Activated CD8-positive, alpha-beta T cell treated with anti-CD3 and anti-CD28 coated beads for 36 hours (primary cell): Measurements from ENCODE around the gene PTGER2. TPM values are rescaled to one million over a fixed set of nuclear protein-coding genes. Genes with fewer than 3 reads are reported as not detected.
A peak's percentile ranks its signal among the peaks of the same experiment; 100 is the strongest.

Experiments
- ATAC-seq: fragments of 200-7000 bp; cut with Tn5 transposase; one replicate; pipeline ENCODE4 v1.10.0; 2021; ENCODE audit warnings: mild to moderate bottlenecking, moderate library complexity
- CTCF ChIA-PET: fragments of 350-600 bp; sonication (Branson Sonifier 250); formaldehyde crosslinking; loops from one replicate; lab custom pipeline; 2021; ENCODE audit warnings: antibody characterized with exemption; lab: Charles Lee
- POLR2A ChIA-PET: fragments of 350-600 bp; sonication (Branson Sonifier 250); formaldehyde crosslinking; loops from one replicate; lab custom pipeline; 2021; ENCODE audit warnings: antibody characterized with exemption; lab: Charles Lee
- DNase-seq: peaks from one replicate; pipeline ENCODE4 v3.0.0-alpha.2; 2020
- H3K27ac Mint-ChIP-seq: one replicate; pipeline ENCODE4 v1.8.0; 2021; ENCODE audit warnings: mild to moderate bottlenecking, mixed read lengths
- H3K27me3 Mint-ChIP-seq: one replicate; pipeline ENCODE4 v1.8.0; 2021; ENCODE audit warnings: mixed read lengths
- H3K36me3 Mint-ChIP-seq: one replicate; pipeline ENCODE4 v1.8.0; 2021; ENCODE audit warnings: low read depth, mixed read lengths
- H3K4me1 Mint-ChIP-seq: one replicate; pipeline ENCODE4 v1.8.0; 2021; ENCODE audit warnings: low read depth, mixed read lengths
- H3K4me3 Mint-ChIP-seq: one replicate; pipeline ENCODE4 v1.8.0; 2021; ENCODE audit warnings: mild to moderate bottlenecking, moderate library complexity, mixed read lengths
- H3K9me3 Mint-ChIP-seq: one replicate; pipeline ENCODE4 v1.8.0; 2021; ENCODE audit warnings: mixed read lengths
- intact Hi-C: fragments of 100-400 bp; cut with micrococcal nuclease; formaldehyde crosslinking; loops from one replicate; pipeline ENCODE4 v1.10.0; 2022
- total RNA-seq, 2 experiments: library from RNA; stranded (reverse); gene quantifications; one replicate each; pipeline ENCODE4 v1.2.3, GENCODE V29; 2021
- TF ChIP-seq, protein P1 (sequence below): fragments of 200-600 bp; IDR thresholded peaks from one replicate; pipeline ENCODE4 v1.8.0; 2022; ENCODE audit warnings: antibody characterized with exemption, mild to moderate bottlenecking

The PTGER2 gene
- total RNA-seq, 2 experiments from 2014 or later = 19.5 to 19.9 TPM

DNA sequence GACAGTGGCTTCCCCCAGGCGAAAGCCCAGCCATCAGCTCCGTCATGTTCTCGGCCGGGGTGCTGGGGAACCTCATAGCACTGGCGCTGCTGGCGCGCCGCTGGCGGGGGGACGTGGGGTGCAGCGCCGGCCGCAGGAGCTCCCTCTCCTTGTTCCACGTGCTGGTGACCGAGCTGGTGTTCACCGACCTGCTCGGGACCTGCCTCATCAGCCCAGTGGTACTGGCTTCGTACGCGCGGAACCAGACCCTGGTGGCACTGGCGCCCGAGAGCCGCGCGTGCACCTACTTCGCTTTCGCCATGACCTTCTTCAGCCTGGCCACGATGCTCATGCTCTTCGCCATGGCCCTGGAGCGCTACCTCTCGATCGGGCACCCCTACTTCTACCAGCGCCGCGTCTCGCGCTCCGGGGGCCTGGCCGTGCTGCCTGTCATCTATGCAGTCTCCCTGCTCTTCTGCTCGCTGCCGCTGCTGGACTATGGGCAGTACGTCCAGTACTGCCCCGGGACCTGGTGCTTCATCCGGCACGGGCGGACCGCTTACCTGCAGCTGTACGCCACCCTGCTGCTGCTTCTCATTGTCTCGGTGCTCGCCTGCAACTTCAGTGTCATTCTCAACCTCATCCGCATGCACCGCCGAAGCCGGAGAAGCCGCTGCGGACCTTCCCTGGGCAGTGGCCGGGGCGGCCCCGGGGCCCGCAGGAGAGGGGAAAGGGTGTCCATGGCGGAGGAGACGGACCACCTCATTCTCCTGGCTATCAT is 663 bp downstream of the PTGER2 start:
- ATAC-seq (peak; percentile 27), DNase-seq (peak; percentile 56)
- H3K27ac Mint-ChIP-seq = peak overlapping the region; percentile 89
- peaks cover 34% of the 10 kb centered on the region for H3K36me3 Mint-ChIP-seq
- peak overlapping the region; percentile 90 for H3K4me3 Mint-ChIP-seq
- H3K27me3 Mint-ChIP-seq = peaks cover 13% of the 10 kb centered on the region
- CTCF ChIA-PET = interaction anchor here (1.0 to 1.2 kb wide), 2 partner anchors 14 to 64 kb away, joined by 3 to 4 read pairs; no protein-coding TSS in a partner anchor
- POLR2A ChIA-PET = interaction anchor here (0.7 to 2.4 kb wide), 5 partner anchors 8 to 37 kb away, joined by 3 to 16 read pairs (median 8); no protein-coding TSS in a partner anchor
- H3K9me3 Mint-ChIP-seq = no peaks in the 10 kb centered on the region
- peaks cover 60% of the 10 kb centered on the region for H3K4me1 Mint-ChIP-seq
- intact Hi-C loops = loop anchor here (5.0 kb wide), 1 partner anchor 38 kb away; no protein-coding TSS in a partner anchor
- TF ChIP-seq, protein P1, sequence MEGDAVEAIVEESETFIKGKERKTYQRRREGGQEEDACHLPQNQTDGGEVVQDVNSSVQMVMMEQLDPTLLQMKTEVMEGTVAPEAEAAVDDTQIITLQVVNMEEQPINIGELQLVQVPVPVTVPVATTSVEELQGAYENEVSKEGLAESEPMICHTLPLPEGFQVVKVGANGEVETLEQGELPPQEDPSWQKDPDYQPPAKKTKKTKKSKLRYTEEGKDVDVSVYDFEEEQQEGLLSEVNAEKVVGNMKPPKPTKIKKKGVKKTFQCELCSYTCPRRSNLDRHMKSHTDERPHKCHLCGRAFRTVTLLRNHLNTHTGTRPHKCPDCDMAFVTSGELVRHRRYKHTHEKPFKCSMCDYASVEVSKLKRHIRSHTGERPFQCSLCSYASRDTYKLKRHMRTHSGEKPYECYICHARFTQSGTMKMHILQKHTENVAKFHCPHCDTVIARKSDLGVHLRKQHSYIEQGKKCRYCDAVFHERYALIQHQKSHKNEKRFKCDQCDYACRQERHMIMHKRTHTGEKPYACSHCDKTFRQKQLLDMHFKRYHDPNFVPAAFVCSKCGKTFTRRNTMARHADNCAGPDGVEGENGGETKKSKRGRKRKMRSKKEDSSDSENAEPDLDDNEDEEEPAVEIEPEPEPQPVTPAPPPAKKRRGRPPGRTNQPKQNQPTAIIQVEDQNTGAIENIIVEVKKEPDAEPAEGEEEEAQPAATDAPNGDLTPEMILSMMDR = no peak

DNA sequence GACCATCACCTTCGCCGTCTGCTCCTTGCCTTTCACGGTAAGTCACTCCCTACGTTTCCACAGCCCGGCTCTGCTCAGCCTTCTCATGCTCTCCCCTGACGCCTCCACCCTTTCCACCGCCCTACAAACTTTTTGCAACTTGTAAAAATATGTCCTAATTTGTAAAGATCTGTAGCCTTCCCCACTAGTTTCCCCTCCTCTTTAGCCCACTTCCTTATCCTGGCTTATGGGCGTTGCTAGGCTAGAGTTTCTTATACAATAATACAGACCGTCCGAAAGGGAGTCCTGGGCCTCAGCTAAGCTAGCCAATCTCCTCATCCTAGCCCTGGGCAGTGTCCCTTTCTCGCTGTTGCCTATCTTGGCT is 1.2 kb downstream of the PTGER2 start:
- TF ChIP-seq, protein P1 = no peak
- intact Hi-C loops = loop anchor here (5.0 kb wide), 1 partner anchor 37 kb away; no protein-coding TSS in a partner anchor
- Mint-ChIP-seq H3K4me1 (peaks cover 60% of the 10 kb centered on the region), H3K9me3 (no peaks in the 10 kb centered on the region), H3K27me3 (peaks cover 13% of the 10 kb centered on the region), H3K4me3 (peak overlapping the region; percentile 90), H3K36me3 (peaks cover 39% of the 10 kb centered on the region), H3K27ac (peak overlapping the region; percentile 89)
- peak; percentile 34 for DNase-seq
- ChIA-PET CTCF (interaction anchor here (1.8 to 2.0 kb wide), 2 partner anchors 12 to 15 kb away, joined by 6 to 7 read pairs; no protein-coding TSS in a partner anchor), POLR2A (interaction anchor here (1.0 to 1.2 kb wide), 2 partner anchors 10 to 14 kb away, joined by 3 read pairs; no protein-coding TSS in a partner anchor)
- peak; percentile 6 for ATAC-seq

DNA sequence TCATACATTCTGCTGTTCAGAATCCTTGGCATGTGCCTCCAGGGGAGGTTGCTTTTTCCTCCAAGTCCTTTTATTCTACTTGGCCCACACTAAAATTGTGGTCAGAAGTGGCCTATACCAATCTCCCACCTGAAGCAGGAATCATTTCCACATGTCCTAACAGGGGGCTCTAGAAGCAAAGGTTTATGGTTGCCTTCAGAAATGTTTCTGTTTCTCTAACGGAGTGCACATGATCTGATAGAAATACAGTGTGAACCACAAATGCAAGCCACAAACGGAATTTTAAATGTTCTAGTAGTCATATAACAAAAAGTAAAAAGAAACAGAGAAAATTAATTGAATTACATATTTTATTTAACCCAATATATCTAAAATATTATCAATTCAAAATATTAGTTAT is 4.0 kb downstream of the PTGER2 start:
- DNase-seq (no peak), ATAC-seq (no peak)
- CTCF ChIA-PET = interaction anchor here (1.0 to 2.8 kb wide), 6 partner anchors 9 to 95 kb away, joined by 3 to 9 read pairs (median 3); no protein-coding TSS in a partner anchor
- H3K4me3 Mint-ChIP-seq = peak overlapping the region; percentile 90
- H3K27ac Mint-ChIP-seq = peak overlapping the region; percentile 81
- H3K9me3 Mint-ChIP-seq = peaks cover 11% of the 10 kb centered on the region
- intact Hi-C loops = loop anchor here (5.0 kb wide), 1 partner anchor 34 kb away; no protein-coding TSS in a partner anchor
- H3K36me3 Mint-ChIP-seq = peaks cover 59% of the 10 kb centered on the region
- peaks cover 6% of the 10 kb centered on the region for H3K27me3 Mint-ChIP-seq
- POLR2A ChIA-PET = interaction anchor here (0.5 to 1.5 kb wide), 8 partner anchors 12 to 383 kb away, joined by 3 to 4 read pairs (median 3); no protein-coding TSS in a partner anchor
- TF ChIP-seq, protein P1 = no peak
- H3K4me1 Mint-ChIP-seq = peaks cover 40% of the 10 kb centered on the region

DNA sequence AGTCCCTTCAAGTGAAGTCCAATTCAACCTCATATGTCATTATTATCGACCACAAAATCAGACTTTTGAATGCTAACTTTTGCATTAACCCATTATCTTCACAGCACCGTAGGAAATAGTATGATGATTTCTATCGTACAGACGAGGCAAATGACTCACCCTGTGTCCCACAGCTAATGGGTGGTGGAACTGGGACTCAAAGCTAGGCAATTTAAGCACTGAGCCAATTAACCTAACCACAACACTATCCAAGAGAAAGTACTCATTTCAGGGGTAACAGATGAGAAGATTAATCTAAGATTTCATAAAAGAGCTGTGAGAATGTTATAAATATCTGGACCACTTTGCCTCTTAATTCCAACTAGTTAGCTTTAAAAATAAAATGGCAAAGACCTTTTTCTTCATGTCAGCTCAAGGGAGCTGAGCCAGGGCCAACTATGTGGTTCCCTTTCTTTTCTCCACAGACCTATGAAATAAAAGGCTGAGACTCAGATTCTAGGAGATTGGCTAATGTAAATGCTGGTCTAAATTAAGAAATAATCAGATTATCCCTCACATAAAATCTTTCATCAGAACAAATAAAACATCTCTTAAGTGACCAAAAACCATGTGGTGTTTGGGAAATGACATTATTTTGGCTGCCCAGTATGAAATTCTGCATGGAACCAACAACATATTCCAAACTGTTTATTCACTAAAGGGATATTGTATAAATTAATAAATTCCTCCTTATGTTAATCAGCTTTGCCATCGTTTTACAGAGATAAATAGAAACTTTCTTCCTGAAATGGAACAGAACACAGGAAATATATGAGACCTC is 4.9 kb downstream of the PTGER2 start:
- Mint-ChIP-seq H3K27ac (peak overlapping the region; percentile 67), H3K4me3 (peak overlapping the region; percentile 55), H3K9me3 (peaks cover 14% of the 10 kb centered on the region), H3K36me3 (peaks cover 66% of the 10 kb centered on the region), H3K27me3 (no peaks in the 10 kb centered on the region), H3K4me1 (peaks cover 38% of the 10 kb centered on the region)
- TF ChIP-seq, protein P1 = no peak
- ChIA-PET CTCF (interaction anchor here (0.7 to 2.8 kb wide), 6 partner anchors 8 to 31 kb away, joined by 3 to 9 read pairs (median 4); no protein-coding TSS in a partner anchor), POLR2A (interaction anchor here (0.8 to 1.4 kb wide), 3 partner anchors 8 to 149 kb away, joined by 3 to 4 read pairs (median 3); no protein-coding TSS in a partner anchor)
- ATAC-seq (no peak), DNase-seq (peak; percentile 34)
- intact Hi-C loops = loop anchor here (5.0 kb wide), 1 partner anchor 33 kb away; no protein-coding TSS in a partner anchor
